ENCODE results near the gene PGLYRP1.

DNA sequence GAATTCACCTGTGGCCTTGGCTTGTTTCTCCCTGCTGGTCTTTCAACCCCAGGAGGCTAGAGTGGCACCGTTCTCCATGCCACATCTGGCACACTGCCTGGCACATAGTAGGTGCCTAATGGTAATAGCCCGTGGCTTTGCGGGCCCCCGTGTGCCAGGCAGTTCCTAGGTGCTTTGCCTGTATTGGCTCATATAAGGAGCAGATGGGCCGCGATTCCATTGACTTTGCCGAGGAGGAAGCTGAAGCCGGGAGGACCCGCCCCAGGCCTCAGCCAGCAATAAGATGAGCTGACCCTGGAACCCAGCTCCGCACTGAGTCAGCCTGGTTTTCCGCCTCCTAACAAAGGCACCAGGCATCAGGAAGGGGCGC, 807 bp downstream of the PGLYRP1 start:
- TF ChIP-seq, protein P1, sequence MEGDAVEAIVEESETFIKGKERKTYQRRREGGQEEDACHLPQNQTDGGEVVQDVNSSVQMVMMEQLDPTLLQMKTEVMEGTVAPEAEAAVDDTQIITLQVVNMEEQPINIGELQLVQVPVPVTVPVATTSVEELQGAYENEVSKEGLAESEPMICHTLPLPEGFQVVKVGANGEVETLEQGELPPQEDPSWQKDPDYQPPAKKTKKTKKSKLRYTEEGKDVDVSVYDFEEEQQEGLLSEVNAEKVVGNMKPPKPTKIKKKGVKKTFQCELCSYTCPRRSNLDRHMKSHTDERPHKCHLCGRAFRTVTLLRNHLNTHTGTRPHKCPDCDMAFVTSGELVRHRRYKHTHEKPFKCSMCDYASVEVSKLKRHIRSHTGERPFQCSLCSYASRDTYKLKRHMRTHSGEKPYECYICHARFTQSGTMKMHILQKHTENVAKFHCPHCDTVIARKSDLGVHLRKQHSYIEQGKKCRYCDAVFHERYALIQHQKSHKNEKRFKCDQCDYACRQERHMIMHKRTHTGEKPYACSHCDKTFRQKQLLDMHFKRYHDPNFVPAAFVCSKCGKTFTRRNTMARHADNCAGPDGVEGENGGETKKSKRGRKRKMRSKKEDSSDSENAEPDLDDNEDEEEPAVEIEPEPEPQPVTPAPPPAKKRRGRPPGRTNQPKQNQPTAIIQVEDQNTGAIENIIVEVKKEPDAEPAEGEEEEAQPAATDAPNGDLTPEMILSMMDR (IDR thresholded peaks at IDR 0.05): no peak
- TF ChIP-seq POLR2A (IDR thresholded peaks at IDR 0.05) (no peak), EP300 (IDR thresholded peaks at IDR 0.05) (no peak)
